Mucosa of descending colon (tissue), 3 donors: ENCODE data around the gene ROCK1. TPM values are rescaled to one million over a fixed set of nuclear protein-coding genes. Genes with fewer than 3 reads are reported as not detected.
"Not testable (repeated sequence)": the region's sequence is repeated elsewhere in the genome, so short reads cannot be mapped to it uniquely, and the experiment has no call there.

Source experiments
- ATAC-seq: fragments of 200-7000 bp; cut with Tn5 transposase; one replicate; pipeline ENCODE4 v1.9.1; 2020; ENCODE audit warnings: mild to moderate bottlenecking, moderate library complexity
- DNase-seq, 3 donors: peaks; one replicate each; pipeline ENCODE4 v3.0.0-alpha.2; 2020
- H3K36me3 ChIP-seq: fragments of 200-600 bp; one replicate; pipeline ENCODE4 v1.8.0; 2021; ENCODE audit warnings: low read depth, mild to moderate bottlenecking
- H3K4me1 ChIP-seq: fragments of 200-600 bp; one replicate; pipeline ENCODE4 v1.8.0; 2021; ENCODE audit warnings: low read depth, mild to moderate bottlenecking
- H3K4me3 ChIP-seq: fragments of 200-600 bp; one replicate; pipeline ENCODE4 v1.8.0; 2021; ENCODE audit warnings: mild to moderate bottlenecking
- H3K9me3 ChIP-seq: fragments of 200-600 bp; one replicate; pipeline ENCODE4 v1.8.0; 2021; ENCODE audit warnings: mild to moderate bottlenecking
- CTCF ChIP-seq: fragments of 200-600 bp; IDR thresholded peaks from one replicate; pipeline ENCODE4 v1.8.0; 2022; ENCODE audit warnings: antibody characterized with exemption, mild to moderate bottlenecking
- intact Hi-C, 2 donors: fragments of 100-400 bp; cut with DNase I in 1 of 2; cut with micrococcal nuclease in 1 of 2; formaldehyde crosslinking; loops; one replicate each; pipeline versions ENCODE4 v1.11.0 to v1.11.1; 2022; cut with DNase I, micrococcal nuclease
- long read RNA-seq, 2 donors: library from polyadenylated mRNA; unstranded; transcript quantifications; one replicate each; pipeline ENCODE4 v2.0.0, GENCODE V29; 2019 to 2021
- total RNA-seq, 3 donors: library from RNA; stranded (reverse); fragmentation: NEBNext Ultra II Directional in 2 of 3; extraction: Animal tissue kit (Norgen Biotek cat#: 25700) in 2 of 3; gene quantifications; one replicate each; pipeline versions ENCODE4 v1.2.1 to v1.2.4, GENCODE V29; 2021 to 2023
- donor health status: DM: no; HTN: no; CAD: no; lungs with moderate emphysema.
- donor health status: DM: no; HTN: no; CAD: no.
- donor health status: DM: no; HTN: yes; CAD: no.

Gene ROCK1
- total RNA-seq: 10 to 100 TPM; 33.0 to 57.3 (median 34.1) TPM
- long read RNA-seq, donor 1, full-length matches to known transcripts: 9 of 79 reads
- long read RNA-seq, donor 1, partial matches to known transcripts: 61 of 79 reads
- long read RNA-seq, donor 1, other reads (novel, unspliced or antisense): 9 of 79 reads
- long read RNA-seq, donor 2, partial matches to known transcripts: 23 of 23 reads
- long read RNA-seq, donor 2, other reads (novel, unspliced or antisense): 0 of 23 reads

GRCh38 chr18:21111346-21112139 is at the start of gene ROCK1:
Gene ROCK1 (minus strand): TSS chr18:21111813. CDS start chr18:21110910, 903 bp downstream.
- peak; percentile 98 to 99 (median 99) for DNase-seq
- ATAC-seq: peak; percentile 95
- Histone ChIP-seq H3K9me3 (no peaks in the 10 kb centered on the region), H3K4me3 (peak within 1 kb of the TSS; percentile 83), H3K4me1 (peaks cover 23% of the 10 kb centered on the region), H3K36me3 (no peaks in the 10 kb centered on the region)
- no peak for TF ChIP-seq CTCF
- intact Hi-C loops: no loop called here

GRCh38 chr18:21155443-21155842 is 43.8 kb upstream of the ROCK1 start:
- DNase-seq (no peak), ATAC-seq (no peak)
- peaks cover 7% of the 10 kb centered on the region for H3K9me3 ChIP-seq
- no peaks in the 10 kb centered on the region for H3K36me3 ChIP-seq
- no peak overlapping the region for H3K4me3 ChIP-seq
- intact Hi-C loops: no loop called here
- H3K4me1 ChIP-seq: no peaks in the 10 kb centered on the region
- no peak for TF ChIP-seq CTCF

GRCh38 chr18:21146016-21146415 is 34.4 kb upstream of the ROCK1 start:
- DNase-seq: no peak
- no peaks in the 10 kb centered on the region for H3K4me1 ChIP-seq
- intact Hi-C loops: no loop called here
- ATAC-seq: no peak
- no peak overlapping the region for H3K4me3 ChIP-seq
- H3K36me3 ChIP-seq: no peaks in the 10 kb centered on the region
- TF ChIP-seq CTCF: no peak
- no peaks in the 10 kb centered on the region for H3K9me3 ChIP-seq

GRCh38 chr18:21145371-21145770 is 33.8 kb upstream of the ROCK1 start:
- H3K4me1 ChIP-seq: no peaks in the 10 kb centered on the region
- no peaks in the 10 kb centered on the region for H3K36me3 ChIP-seq
- no peak overlapping the region for H3K4me3 ChIP-seq
- intact Hi-C loops: no loop called here
- TF ChIP-seq CTCF: no peak
- DNase-seq: no peak
- no peaks in the 10 kb centered on the region for H3K9me3 ChIP-seq
- no peak for ATAC-seq

GRCh38 chr18:21141668-21142422 is 30.2 kb upstream of the ROCK1 start:
- no peaks in the 10 kb centered on the region for H3K36me3 ChIP-seq
- H3K4me3 ChIP-seq: no peak overlapping the region
- ATAC-seq: no peak
- H3K4me1 ChIP-seq: no peaks in the 10 kb centered on the region
- no peak for DNase-seq
- no peak for TF ChIP-seq CTCF
- no peaks in the 10 kb centered on the region for H3K9me3 ChIP-seq
- intact Hi-C loops: no loop called here

- H3K36me3 ChIP-seq, intact Hi-C loops, H3K9me3 ChIP-seq, H3K4me1 ChIP-seq, DNase-seq, ATAC-seq, H3K4me3 ChIP-seq: not testable (repeated sequence)
Measured at GRCh38 chr18:21137719-21138488, 26.3 kb upstream of the ROCK1 start.
